HG02798 (cell line): ENCODE measurements around the gene ATPAF2.
"Not testable (repeated sequence)": the region's sequence is repeated elsewhere in the genome, so short reads cannot be mapped to it uniquely, and the experiment has no call there.

Experiments used
- ATAC-seq: cut with Tn5 transposase; IDR thresholded peaks from one replicate; pipeline ENCODE4 v1.9.1; 2021; ENCODE audit warnings: mild to moderate bottlenecking; ENCODE audit not compliant: unreplicated experiment, poor library complexity

ATPAF2 gene

DNA sequence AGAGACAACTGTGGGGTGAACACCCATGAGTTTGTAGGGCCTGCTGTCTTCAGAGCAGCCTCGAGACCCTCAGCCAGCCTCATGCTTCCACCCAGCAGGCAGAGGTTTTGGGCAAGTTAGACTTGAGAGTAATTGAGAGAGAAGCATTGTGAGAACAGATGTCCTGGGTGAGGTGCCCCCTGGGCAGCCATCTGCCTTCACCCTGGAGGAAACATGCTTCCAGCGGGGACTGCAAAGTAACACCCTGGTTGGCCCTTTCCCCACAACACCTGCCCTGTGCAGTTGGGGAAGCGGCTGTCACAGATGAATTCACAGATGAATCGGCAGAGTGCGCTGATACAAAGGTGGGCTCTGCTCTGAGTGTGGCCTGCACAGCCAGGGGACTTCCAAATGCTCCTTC is 23.4 kb downstream of the ATPAF2 start:
- no peak for ATAC-seq

GRCh38 chr17:18014006-18014405 is 25.0 kb downstream of the ATPAF2 start:
- no peak for ATAC-seq

- ATAC-seq: no peak
Measured at GRCh38 chr17:18011286-18011685, 27.7 kb downstream of the ATPAF2 start.

- no peak for ATAC-seq
Measured at GRCh38 chr17:18009609-18010420, 29.2 kb downstream of the ATPAF2 start.

DNA sequence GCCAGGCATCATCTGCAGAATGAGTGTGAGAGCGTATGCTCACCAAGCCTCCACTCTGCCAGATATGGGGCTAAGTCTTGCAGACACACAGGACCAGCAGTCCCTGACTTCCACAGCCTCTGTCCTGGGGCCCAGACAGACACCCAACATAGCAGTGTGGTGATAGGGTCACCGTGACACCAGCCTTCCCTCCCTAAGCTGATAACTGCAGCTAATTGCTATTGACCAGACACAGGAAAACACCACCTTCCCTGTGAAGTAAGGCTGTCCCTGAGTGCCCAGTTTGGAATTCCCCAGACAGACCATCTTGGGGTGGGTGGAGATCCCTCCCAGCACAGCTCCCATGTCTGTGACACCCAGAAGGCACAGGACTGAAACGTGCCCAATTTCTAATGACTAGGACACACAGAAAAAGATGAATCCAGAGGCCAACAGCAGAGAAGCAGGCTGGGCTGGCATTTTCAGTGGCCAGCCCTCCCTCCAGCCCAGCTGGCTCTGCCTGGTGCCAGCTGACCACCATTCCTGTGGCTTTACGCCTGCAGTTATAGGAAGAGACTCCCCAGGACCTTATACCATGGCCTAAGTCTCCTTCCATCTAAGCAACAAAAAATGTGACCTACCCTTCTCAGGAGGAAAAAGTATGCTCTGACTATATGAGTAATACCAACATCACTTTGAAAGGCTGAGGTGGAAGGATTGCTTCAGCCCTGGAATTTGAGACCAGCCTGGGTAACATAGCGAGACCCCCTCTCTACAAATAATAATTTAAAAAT is 30.3 kb downstream of the ATPAF2 start:
- no peak for ATAC-seq

DNA sequence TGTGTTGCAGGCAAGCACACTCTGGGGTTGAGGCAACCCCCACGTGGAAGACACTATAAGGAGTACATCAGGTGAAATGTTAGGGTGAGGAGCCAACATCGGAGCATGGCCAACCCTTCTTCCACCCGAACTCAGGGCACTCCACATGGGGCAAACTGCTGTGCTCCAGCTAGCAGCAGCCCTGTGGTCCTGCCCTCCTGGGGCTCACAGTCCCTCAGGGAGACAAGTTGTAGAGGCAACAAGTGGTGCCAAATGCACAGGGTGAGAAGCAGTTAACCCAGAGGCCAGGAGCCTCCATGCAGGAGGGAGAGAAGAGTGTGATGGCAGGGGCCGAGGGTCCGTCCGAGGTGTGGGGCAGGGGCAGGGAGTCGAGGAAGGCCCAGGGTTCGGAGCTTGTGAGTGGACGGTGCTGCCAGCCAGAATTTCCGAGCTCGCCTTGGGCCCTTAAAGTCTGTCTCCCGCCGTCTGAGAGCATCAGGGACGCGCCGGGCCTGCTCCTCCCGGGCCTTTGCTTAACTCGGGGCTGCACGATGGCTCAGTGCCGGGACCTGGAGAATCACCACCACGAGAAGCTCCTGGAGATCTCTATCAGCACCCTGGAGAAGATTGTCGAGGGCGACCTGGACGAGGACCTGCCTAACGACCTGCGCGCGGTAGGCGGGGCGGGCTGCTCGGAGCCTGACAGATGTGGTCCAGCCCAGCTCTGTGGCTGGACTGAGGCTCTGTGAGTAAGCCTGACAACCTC is 32.3 kb downstream of the ATPAF2 start:
- ATAC-seq: no peak

GRCh38 chr17:18005496-18005895 is 33.5 kb downstream of the ATPAF2 start:
- ATAC-seq: no peak

DNA sequence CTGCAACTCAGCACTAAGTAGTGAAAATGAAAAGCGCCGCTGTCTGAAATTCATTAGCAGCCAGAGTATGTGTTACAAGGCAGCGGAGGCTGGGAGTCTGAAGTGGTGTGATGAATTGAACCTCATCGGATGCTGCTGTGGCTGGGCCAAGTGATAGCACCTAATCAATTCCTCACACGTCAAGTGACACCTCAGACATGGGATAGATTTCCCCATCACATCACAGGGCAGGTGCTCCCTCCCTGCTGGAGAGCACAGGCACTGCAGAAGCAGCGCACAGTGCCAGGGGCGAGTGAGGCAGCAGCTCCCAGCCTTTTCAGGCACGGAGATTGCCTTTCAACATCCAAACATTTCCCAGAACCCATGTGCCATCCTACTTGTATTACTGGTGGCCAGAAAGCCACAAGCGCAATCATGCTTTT is 34.1 kb downstream of the ATPAF2 start:
- ATAC-seq: no peak

GRCh38 chr17:18004345-18004744 is 34.6 kb downstream of the ATPAF2 start:
- no peak for ATAC-seq

DNA sequence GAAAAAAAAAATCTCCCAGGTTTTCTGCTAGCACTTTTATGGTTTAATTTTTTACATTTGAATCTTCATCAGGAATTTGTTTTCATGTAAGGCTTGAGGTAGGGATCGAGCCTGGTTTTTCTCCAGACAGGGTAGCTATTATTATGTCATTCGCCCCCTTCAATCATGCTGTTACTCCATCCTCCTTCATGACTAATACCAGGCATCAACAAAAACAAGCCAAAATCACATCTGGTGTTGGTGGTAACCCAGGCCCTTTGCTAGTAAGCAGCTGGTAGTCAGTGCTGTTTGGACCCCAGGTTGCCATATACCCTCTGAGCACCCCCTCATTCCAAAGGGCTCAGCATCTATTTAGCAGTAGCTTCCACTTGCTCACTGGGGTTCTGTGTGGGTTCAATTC is 36.8 kb downstream of the ATPAF2 start:
- ATAC-seq: no peak

GRCh38 chr17:18000030-18000408 is 38.9 kb downstream of the ATPAF2 start:
- ATAC-seq: no peak

- no peak for ATAC-seq
Measured at GRCh38 chr17:17999364-18000029, 39.5 kb downstream of the ATPAF2 start.

GRCh38 chr17:17998934-17999333 is 40.0 kb downstream of the ATPAF2 start:
- no peak for ATAC-seq

DNA sequence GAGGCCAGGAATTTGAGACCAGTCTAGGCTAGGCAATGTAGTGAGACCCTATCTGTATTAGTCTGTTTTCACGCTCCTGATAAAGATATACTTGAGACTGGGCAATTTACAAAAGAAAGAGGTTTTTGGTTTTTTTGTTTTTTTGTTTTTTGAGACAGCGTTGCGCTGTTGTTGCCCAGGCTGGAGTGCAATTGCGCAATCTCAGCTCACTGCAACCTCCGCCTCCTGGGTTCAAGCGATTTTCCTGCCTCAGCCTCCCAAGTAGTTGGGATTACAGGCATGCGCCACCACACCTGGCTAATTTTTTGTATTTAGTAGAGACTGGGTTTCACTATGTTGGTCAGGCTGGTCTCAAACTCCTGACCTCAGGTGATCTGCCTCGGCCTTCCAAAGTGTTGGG is 43.1 kb downstream of the ATPAF2 start:
- ATAC-seq: not testable (repeated sequence)

GRCh38 chr17:17994271-17995069 is 44.5 kb downstream of the ATPAF2 start:
- ATAC-seq: no peak

DNA sequence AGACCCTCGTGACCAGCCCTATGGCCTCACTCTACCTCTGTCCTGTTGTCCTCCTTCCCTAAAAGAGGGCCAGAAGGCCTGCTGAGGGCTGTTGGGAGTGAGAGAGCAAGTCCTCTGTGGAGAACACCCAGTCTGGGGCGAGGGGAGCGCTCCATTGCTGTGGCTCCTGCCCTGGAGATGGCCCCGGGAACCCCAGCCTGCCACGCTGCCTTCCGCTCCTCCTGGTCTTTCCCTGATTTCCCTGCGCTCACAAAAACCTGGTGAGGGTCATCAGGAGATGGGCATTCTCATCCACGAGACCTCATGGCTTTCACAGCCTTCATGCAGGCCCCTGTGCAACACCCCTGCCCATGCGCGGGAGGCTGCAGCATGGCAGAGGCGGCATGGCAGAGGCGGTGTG is 45.1 kb downstream of the ATPAF2 start:
- no peak for ATAC-seq

GRCh38 chr17:17993366-17993765 is 45.6 kb downstream of the ATPAF2 start:
- ATAC-seq: no peak

- no peak for ATAC-seq
Measured at GRCh38 chr17:17990282-17990681, 48.7 kb downstream of the ATPAF2 start.

GRCh38 chr17:17989618-17990017 is 49.4 kb downstream of the ATPAF2 start:
- no peak for ATAC-seq

GRCh38 chr17:17989081-17989480 is 49.9 kb downstream of the ATPAF2 start:
- ATAC-seq: no peak
